Regular cardiac myocyte (primary cell): ENCODE results near the gene LTC4S. TPM values are rescaled to one million over a fixed set of nuclear protein-coding genes. Genes with fewer than 3 reads are reported as not detected.

Experiments
- total RNA-seq: library from RNA; depleted of rRNA; stranded (reverse); fragments of >200 nt; gene quantifications from 2 replicates; pipeline ENCODE4 v1.2.3, GENCODE V29; 2014

The LTC4S gene, protein sequence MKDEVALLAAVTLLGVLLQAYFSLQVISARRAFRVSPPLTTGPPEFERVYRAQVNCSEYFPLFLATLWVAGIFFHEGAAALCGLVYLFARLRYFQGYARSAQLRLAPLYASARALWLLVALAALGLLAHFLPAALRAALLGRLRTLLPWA
- 0.19 and 1.4 TPM in 2 replicates for total RNA-seq

DNA sequence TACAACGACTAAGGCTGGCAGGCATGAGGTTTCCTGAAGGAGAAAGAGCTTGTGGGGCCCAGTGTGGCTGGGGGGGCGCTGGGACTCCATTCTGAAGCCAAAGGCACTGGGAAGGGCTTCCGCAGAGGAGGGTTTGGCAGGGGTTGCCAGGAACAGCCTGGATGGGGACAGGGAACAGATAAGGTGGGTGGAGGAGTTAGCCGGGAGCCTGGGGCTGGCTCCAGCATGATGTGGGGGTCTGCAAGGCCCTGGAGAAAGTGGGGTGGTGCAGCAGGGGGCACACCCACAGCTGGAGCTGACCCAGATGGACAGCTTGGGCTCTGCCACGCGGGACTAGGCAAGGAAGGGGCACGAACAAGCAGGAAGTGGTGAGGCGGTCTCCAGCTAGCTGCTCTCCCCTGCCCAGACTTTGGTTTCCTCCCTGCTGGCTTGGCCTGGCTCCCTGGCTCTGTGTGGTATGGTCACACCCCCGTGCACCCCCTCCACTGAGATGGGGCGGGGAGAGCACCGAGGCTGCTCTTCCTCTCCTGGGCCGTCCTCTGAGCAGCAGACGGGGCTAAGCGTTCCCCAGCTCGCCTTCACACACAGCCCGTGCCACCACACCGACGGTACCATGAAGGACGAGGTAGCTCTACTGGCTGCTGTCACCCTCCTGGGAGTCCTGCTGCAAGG lies at the start of gene LTC4S:
TSS of gene LTC4S (plus strand) at position 519 of the 672 bp plus-strand sequence. CDS start at position 614, 95 bp downstream.

DNA sequence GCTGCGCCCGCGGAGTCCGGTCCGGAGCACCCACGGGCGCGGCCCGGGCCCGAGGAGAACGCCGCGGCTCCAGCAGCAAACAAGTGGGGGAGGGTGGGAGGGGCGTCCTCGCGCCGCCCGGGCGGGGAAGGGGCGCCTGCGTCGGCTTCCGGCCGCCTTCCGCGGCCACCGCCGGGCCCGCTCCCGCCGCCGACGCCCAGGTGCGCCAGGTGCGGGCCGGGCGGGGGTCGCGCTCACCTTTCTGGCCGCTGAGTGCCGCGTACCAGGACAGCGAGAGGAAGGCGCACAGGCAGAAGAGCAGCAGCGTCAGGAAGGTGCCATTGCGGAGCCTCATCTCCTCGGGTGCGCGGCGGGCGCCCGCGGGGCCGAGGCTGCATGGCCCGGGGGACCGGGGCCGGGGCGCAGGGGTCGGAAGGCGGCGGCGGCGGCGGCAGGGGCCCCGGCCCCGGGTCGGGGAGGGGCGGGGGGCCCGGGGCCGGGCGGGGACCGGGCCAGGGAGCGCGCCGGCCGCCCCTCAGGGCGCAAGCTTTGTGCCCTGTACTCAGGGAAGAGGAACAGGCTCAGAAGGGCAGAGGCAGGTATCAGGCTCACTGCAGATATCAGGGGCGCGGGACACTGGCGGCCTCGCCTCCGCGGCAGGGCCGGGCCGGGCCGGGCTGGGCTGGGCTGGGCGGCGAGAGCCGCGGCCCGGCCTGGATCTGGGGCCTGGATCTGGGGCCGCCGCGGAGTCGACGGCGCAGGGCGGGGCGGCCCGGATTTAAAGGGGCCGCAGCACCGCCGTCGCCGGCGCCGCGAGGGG lies 12.7 kb downstream of the LTC4S start, which contains the start of gene MGAT4B:
TSS of gene MGAT4B (minus strand) at position 617 of the 799 bp plus-strand sequence. CDS start at position 334, 283 bp downstream.

GRCh38 chr5:179820483-179821297 lies 26.9 kb downstream of the LTC4S start, which contains the start of gene SQSTM1:
TSS of gene SQSTM1 (plus strand) at chr5:179820905. CDS start at chr5:179820937, 32 bp downstream.

Other genes with a start within 250 kb of the LTC4S start
- gene RUFY1, start 243.4 kb upstream of the LTC4S start, total RNA-seq, result 46.4 and 58.1 TPM in 2 replicates
- 509 and 722 TPM in 2 replicates for gene HNRNPH1, start 170.3 kb upstream of the LTC4S start, total RNA-seq
- not detected in 2 replicates for gene CBY3, start 113.0 kb upstream of the LTC4S start, total RNA-seq
- 957 and 1,184 TPM in 2 replicates for gene CANX, start 95.0 kb upstream of the LTC4S start, total RNA-seq
- 3.4 and 6.5 TPM in 2 replicates for gene MAML1, start 61.2 kb upstream of the LTC4S start, total RNA-seq
- 106 and 125 TPM in 2 replicates for gene MGAT4B, start 12.9 kb downstream of the LTC4S start, total RNA-seq
- 256 and 857 TPM in 2 replicates for gene SQSTM1, start 26.9 kb downstream of the LTC4S start, total RNA-seq
- 11.9 and 17.2 TPM in 2 replicates for gene MRNIP, start 64.8 kb downstream of the LTC4S start, total RNA-seq
- gene TBC1D9B, start 113.9 kb downstream of the LTC4S start, total RNA-seq, result 54.1 and 58.9 TPM in 2 replicates